ENCODE measurements around the gene AIRE. TPM values are rescaled to one million over a fixed set of nuclear protein-coding genes. Genes with fewer than 3 reads are reported as not detected.

AIRE gene
- total RNA-seq, 1 experiment from 2014 or later: not detected

DNA sequence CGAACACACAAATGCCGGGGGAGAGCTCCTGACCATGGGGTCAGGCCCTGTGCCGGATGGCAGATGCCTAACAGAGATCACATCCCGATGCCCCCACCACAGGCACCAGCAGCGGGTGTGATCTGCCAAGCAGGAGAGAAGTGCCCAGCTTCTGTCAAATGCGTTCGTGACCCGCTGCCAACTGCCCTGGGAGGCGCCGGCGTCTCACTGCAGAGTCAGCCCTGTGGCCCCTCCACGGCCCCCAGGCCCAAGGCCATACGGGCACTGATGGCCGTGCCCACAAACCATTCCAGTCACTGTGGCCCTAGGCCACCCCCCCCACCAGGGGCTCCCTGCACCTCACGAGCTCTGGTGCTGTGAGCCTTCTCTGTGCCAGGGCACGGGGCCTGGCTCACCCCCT, 45.5 kb downstream of the AIRE start:
- intact Hi-C loops (cut with micrococcal nuclease; ENCODE audit: unreplicated experiment): no loop called here
- BruUV-seq (replicated peaks): no TSS peak
- Histone ChIP-seq H3K36me3 (ENCODE audit: insufficient read depth, low read length, poor library complexity, severe bottlenecking) (peaks cover 2% of the 10 kb centered on the region), H3K4me3 (ENCODE audit: low read depth, low read length, poor library complexity, severe bottlenecking) (no peak overlapping the region), H3K9me3 (ENCODE audit: low read depth, low read length, poor library complexity, severe bottlenecking) (no peaks in the 10 kb centered on the region), H3K27me3 (replicated peaks; ENCODE audit: insufficient read depth, low read depth, low read length, poor library complexity) (no peaks in the 10 kb centered on the region), H3K4me1 (ENCODE audit: insufficient read depth, low read length, poor library complexity, severe bottlenecking) (no peaks in the 10 kb centered on the region), H3K27ac (ENCODE audit: low read depth, low read length, poor library complexity, severe bottlenecking) (no peak overlapping the region)
- no peak for DNase-seq (ENCODE audit: low spot score)
- POLR2A ChIA-PET (ENCODE audit: low non-redundant PET): no interaction called here
- CTCF ChIA-PET: no interaction called here
- TF ChIP-seq CTCF (conservative IDR thresholded peaks at IDR 0.05; ENCODE audit: low read depth, low read length) (no peak), EZH2 (IDR thresholded peaks at IDR 0.05; ENCODE audit: borderline replicate concordance, low read depth, low read length, poor library complexity, severe bottlenecking) (no peak)

- no TSS peak for BruUV-seq (replicated peaks)
- intact Hi-C loops (cut with micrococcal nuclease; ENCODE audit: unreplicated experiment): no loop called here
- Histone ChIP-seq H3K36me3 (ENCODE audit: insufficient read depth, low read length, poor library complexity, severe bottlenecking) (peaks cover 2% of the 10 kb centered on the region), H3K4me3 (ENCODE audit: low read depth, low read length, poor library complexity, severe bottlenecking) (no peak overlapping the region), H3K27ac (ENCODE audit: low read depth, low read length, poor library complexity, severe bottlenecking) (no peak overlapping the region), H3K27me3 (replicated peaks; ENCODE audit: insufficient read depth, low read depth, low read length, poor library complexity) (no peaks in the 10 kb centered on the region), H3K4me1 (ENCODE audit: insufficient read depth, low read length, poor library complexity, severe bottlenecking) (no peaks in the 10 kb centered on the region), H3K9me3 (ENCODE audit: low read depth, low read length, poor library complexity, severe bottlenecking) (no peaks in the 10 kb centered on the region)
- DNase-seq (ENCODE audit: low spot score): no peak
- CTCF ChIA-PET: no interaction called here
- TF ChIP-seq CTCF (conservative IDR thresholded peaks at IDR 0.05; ENCODE audit: low read depth, low read length): no peak
- TF ChIP-seq EZH2 (IDR thresholded peaks at IDR 0.05; ENCODE audit: borderline replicate concordance, low read depth, low read length, poor library complexity, severe bottlenecking): no peak
- POLR2A ChIA-PET (ENCODE audit: low non-redundant PET): no interaction called here
Observed at GRCh38 chr21:44331650-44332307, 46.1 kb downstream of the AIRE start.

DNA sequence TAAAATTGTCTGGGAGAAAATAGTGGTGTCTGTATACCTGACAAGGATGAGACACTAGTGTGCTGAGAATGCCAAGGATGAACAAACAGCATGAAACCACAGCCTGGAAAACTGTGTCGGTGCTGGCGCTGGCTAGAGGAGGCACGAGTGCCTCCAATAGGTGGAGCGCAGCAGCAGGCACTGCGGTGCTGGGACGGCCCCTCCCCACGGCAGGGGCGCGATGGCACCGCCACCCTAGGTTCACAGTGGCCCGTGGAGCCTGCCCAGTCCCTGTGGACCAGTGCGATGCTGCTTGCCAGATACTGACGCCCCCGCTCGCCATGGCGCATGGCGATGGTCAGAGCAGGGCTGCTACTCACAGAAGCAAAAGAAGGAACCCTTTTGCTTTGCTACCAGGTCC, 46.7 kb downstream of the AIRE start:
- no peak overlapping the region for H3K4me3 ChIP-seq (ENCODE audit: low read depth, low read length, poor library complexity, severe bottlenecking)
- POLR2A ChIA-PET (ENCODE audit: low non-redundant PET): no interaction called here
- CTCF ChIA-PET: no interaction called here
- H3K27ac ChIP-seq (ENCODE audit: low read depth, low read length, poor library complexity, severe bottlenecking): no peak overlapping the region
- no peak for DNase-seq (ENCODE audit: low spot score)
- peaks cover 2% of the 10 kb centered on the region for H3K36me3 ChIP-seq (ENCODE audit: insufficient read depth, low read length, poor library complexity, severe bottlenecking)
- no peaks in the 10 kb centered on the region for H3K9me3 ChIP-seq (ENCODE audit: low read depth, low read length, poor library complexity, severe bottlenecking)
- no TSS peak for BruUV-seq (replicated peaks)
- no peaks in the 10 kb centered on the region for H3K4me1 ChIP-seq (ENCODE audit: insufficient read depth, low read length, poor library complexity, severe bottlenecking)
- intact Hi-C loops (cut with micrococcal nuclease; ENCODE audit: unreplicated experiment): no loop called here
- no peaks in the 10 kb centered on the region for H3K27me3 ChIP-seq (replicated peaks; ENCODE audit: insufficient read depth, low read depth, low read length, poor library complexity)
- no peak for TF ChIP-seq EZH2 (IDR thresholded peaks at IDR 0.05; ENCODE audit: borderline replicate concordance, low read depth, low read length, poor library complexity, severe bottlenecking)
- TF ChIP-seq CTCF (conservative IDR thresholded peaks at IDR 0.05; ENCODE audit: low read depth, low read length): no peak

All from A673 (cell line).